NCI-H1694 (cell line): ENCODE data around the gene MTHFD1L.
"Not testable (repeated sequence)": the region's sequence is repeated elsewhere in the genome, so short reads cannot be mapped to it uniquely, and the experiment has no call there.

Experiments used
- DNase-seq: peaks from one replicate; lab custom pipeline; 2025; lab: John Stamatoyannopoulos, UW

Gene MTHFD1L

DNA sequence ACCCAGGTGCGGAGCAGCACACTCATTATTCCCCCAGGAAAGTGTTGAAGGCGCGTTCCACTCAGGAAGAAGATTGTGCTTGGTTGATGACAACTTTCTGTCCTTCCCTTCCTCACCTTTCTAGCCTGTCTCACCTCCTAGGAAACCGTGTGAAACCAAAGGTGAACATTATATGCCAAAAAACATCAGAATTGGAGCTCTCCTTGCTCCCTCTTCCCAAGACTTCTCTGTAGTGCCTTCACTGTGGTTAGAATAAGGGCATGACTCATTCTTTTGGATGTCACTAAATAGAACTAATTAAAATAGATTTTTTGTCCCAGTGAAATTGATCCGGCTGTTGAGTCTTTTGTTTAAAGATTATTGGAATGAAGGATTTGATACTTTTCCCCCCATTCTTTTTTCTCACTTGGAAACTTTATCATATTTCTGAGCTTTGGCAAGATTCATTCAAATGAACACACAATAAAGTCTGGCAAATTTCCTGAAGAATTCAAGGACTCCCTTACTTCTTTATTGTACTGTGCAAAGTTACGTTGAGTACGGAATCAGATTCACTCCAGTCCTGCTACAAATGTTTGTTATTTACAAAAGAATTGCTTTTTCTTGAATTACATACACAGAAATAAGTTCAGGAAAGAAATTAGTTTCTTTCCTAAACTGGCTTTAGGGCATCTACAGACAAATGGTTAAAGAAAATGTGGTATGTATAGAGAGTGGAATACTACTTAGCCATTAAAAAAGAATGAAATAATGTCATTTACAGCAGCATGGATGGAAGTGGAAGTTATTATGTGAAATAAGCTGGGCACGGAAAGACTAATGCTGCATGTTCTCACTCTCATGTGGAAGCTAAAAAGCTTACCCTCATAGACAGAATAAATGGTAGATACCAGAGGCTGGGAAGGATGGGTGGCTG is 231.4 kb downstream of the MTHFD1L start:
- DNase-seq: no peak

DNA sequence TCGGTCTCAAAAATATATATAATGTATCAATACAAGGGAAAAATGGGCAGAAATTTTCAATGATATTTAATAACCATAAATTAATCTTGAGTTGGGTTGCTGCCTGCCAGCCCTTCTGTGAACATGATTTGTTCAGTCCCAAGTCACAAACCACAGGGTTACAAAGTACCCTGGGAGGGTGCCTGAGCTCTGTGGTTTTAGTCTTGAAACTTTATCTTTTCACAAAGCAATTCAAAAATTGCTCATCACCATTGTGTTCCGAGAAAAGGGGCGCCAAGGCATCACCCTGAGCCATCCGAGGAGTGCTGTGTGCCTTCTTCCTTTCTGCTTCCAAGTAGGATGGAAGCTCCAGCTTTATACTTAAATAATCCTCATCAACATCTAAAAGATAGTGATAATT is 232.7 kb downstream of the MTHFD1L start:
- no peak for DNase-seq

DNA sequence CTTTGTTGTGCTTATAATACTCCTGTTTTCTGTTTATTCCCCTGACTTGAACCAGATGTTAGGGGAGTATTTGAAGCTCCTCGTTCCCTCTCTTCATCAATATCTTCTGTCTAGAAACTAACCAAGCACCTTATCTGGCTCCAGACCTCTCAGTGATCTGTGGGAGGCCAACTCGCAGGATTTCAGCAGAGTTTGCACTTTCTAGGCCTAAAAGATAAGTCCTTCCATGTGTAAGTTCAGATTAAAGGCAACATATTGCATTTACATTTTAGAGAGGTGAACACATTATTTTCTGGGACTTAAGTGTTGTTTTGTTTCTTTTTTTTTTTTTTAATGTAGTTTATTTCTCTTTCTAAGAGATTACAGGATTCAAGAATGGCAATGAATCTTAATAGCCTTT is 234.8 kb downstream of the MTHFD1L start:
- DNase-seq: no peak

DNA sequence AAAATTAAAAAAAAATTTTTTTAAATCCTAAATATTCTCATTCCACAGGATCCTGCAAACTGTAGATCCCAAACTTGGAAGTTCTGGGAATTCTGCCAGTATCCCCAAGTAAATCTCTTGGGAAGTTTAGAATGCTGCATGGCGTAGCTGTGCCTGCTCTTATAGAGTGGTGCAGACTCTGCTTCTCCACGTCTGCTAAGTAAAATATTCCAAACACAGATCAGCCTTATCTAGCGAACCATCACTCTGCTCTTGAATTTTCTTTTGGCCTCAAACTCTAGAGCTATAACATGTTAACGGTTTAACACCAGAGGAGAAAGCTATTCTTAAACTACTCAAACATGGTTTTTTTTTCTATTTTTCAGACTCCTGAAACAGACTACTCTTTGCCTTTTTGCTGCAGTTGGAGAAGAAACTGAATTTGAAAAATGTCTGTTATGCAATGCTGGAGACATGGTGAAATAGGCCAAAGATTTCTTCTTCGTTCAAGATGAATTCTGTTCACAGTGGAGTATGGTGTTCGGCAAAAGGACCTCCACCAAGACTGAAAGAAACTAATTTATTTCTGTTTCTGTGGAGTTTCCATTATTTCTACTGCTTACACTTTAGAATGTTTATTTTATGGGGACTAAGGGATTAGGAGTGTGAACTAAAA is 235.8 kb downstream of the MTHFD1L start:
- no peak for DNase-seq

DNA sequence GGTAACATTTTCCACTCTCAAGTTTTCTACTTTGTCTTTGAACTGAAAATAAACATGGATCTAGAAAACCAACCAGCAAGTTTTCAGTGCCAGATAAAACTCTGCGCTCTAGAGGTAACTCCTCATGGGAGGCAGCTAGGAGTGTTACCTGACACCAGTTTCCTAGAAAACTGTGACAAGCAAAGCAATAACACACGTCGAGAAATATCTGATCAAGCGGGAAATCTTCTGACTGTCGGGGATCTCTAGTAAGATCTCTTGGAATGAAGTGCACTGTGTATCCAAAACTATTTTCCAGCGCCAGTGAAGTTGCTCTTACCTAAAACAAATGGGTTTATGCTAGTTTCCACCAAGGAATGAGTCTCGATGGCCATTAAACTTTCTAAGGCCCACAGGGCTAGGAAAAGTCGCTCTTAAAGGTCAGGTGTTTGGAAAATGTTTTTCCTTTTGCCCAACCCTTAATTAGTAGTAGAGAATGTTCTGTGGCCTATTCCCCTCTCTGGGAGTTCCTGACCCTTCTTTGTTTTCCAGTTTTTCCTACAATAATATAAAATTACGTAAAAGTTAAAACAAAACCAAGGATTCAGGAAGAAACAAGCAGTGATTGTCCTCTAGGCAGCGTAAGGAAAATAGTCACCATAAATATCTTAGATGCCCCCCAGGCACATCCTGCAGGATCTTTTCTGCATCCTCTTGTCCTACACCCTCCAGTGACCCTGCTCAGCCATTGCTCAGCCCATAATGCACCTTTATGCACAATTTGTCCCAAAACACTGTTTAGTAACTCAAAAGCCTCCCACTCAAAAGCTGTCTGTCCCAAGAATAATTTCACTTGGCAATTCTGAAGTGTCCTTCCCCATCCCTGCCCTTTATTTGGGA is 236.6 kb downstream of the MTHFD1L start:
- DNase-seq: no peak

DNA sequence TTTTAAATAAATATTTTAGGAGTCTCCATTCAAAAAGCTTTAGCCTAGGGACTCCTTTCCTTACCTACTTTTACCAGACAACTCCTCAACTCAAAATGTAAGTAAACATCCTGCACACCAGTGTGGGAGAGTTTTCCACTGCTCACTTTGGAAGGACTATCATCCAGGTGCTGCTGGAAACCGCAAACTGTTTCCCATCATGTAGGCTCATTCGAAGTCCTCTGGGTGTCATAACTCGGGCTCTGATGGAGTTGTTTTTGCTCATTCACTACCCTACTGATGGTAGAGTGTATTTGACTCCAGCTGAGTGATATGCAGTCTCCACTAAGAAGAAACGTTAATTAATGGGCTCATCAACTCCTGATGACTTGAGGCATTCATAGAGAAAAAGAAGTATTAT is 237.8 kb downstream of the MTHFD1L start:
- no peak for DNase-seq

DNA sequence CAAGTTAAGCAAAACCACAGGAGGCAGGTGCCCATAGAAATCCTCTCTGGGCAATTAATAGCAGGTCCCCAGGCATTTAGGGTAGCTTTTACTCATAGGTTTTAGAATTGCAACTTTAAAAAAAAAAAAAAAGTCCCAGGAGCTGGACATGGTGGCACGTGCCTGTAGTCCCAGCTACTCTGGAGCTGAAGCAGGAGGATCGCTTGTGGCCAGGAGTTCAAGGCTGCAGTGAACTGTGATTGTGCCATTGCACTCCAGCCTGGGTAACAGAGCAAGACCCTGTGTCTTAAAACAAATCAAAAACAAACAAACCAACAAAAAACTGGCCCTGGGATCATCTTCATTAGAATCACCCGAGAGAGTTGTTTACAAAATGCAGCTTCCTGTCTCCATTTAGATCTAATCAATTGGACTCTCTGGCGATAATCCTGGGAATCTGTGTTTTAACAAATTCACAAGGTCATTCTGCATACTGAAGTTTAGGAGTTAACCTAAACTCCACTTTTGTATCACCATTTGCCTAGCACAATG is 242.5 kb downstream of the MTHFD1L start:
- DNase-seq: no peak

DNA sequence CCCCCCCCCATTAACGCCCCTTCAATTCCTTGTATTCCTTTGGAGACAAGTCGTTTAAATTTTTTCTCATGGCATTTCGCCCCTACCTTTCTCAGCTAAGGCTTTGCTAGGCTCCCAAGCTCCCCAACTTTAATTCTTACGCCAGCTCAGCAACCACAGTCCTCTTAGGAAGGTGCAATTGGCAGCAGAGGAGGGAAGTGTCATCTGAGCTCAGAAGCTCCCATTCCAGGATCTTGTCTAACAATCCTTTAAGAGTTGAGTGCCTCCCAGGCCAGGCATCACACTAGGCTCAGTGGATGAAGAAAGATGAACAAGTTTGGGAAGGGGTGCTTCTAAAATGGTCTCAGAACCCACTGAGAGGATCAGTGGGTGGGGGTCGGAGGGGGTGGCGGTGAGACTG is 243.0 kb downstream of the MTHFD1L start:
- DNase-seq: no peak

DNA sequence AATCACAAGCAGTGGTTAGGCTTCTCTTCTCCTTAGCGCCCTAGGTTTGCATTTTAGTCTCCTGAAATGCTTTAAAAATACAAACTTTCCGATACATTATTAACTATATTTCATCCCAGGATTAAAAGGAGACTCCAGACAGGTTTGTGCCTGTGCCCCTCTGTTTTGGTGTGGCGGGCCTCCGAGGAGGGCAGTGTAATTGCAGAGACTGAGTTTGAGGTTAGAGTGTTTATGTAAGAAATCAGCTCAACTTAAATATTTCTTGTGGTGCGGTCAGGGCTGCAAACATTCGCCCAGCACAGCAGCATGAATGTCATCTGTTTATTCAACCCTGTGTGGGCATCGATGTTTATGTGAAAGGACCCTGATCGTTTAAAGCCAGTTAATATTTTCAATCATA is 243.9 kb downstream of the MTHFD1L start:
- DNase-seq: no peak

DNA sequence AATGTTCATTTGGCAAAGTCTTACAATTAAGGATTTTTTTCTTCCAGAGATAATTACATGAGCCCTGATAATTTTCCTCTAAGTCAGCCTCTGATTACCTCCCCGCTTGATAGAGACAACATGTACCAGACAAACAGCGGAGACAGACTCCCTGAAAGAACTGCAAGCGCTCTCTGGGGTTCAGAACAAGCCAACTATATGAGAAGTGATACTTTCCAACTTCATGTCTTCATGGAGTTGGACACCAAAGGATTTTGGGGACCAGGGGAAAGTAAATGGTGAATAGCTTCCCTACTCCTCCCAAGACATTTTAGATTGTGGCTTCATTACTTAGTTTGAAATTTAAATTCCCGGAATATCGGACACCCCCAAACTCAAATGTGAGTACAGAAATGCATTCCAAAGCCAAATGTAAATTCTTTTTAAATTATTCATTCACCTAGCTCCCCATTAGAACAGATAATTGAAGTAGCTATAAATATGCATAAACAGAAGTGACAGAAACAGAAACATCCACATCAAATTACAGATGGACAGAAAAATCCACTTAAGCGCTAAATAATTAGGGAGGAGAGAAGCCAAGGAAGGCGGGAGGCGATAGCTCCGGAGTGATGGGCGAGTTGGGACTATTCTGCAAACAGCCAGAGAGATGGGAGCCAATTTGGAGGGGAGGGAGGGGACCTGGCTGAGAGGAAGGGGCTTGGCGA is 244.5 kb downstream of the MTHFD1L start:
- DNase-seq: no peak

DNA sequence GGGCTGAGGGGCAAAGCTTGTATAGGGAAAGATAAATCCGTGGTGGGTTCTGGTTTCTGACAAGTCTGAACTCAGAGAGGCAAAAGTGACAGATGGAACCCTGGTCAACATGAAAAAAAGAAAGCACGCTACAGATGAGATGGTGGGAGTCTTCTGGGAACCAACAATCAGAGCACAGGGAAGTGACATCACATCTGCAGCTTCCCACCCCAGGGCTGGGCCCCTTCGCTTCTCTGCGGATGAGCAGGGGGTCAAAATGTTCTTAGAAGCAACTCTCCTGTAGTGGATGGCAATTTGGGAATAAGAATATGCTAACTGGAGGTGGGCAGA is 245.0 kb downstream of the MTHFD1L start:
- DNase-seq: no peak

DNA sequence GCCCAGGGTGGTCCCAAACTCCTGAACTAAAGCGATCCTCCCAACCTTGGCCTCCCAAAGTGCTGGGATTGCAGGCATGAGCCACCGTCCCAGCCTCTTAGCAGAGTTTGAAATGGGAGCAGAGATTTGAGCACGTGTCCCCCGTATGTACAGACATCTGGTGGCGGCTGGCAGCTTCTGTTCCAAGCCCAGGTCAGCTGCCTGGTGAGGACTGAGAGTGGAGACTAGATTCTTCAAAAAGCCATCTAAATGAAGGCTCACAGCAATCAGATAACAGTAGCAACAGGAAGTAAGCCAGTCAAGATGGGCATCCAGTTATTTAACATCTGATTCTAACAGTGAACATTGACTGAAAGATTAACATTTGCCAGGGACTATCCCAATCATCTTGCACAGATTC is 246.2 kb downstream of the MTHFD1L start:
- DNase-seq: no peak

DNA sequence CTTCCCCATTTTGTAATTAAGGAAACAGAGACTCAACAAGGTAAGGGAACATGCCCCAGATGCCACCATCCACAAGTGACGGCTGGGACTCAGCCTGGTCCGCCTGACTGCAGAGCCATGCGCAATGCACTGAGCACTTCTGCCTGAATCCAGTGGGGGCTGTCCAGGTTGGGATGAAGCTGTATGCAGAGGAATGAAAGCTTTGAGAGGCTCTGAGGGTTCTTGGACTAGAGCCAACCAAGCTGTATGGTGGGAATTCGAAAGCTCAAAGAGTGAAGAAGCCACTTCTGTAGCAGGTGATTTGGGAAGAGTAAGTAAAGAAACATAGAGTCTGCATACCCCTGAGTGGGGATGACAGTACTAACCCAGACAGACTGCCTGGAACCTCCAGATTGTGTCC is 246.6 kb downstream of the MTHFD1L start:
- DNase-seq: no peak

DNA sequence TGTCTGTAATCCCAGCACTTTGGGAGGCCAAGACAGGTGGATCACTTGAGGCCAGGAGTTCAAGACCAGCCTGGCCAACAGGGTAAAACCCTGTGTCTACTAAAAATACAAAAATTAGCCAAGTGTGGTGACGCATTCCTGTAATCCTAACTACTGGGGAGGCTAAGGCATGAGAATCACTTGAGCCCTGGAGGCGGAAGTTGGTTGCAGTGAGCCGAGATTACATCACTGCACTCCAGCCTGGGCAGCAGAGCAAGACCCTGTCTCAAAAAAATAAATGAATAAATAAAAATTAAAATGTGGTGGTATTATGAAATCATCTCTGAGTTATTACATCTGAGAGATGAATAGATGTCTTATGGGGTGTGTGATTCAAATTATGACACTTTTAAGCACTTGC is 247.4 kb downstream of the MTHFD1L start:
- DNase-seq: not testable (repeated sequence)

DNA sequence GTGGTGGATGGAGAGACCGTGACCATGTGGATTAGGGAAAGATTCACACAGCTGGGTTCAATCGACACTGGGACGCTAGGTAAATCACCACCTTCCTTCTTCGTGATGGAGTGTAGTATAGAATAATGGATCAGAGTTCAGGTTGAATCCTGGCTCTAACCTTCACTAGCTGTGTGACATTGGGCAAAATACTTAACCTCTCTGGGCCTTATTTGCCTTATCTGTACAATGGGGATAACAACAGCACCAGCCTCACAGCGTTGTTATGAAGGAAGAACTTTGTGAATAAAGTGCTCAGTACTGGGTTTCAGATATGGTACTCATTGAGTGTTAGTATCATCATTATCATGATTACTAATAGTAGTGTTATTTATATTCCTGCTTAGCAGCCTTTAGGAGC is 248.1 kb downstream of the MTHFD1L start:
- DNase-seq: no peak

DNA sequence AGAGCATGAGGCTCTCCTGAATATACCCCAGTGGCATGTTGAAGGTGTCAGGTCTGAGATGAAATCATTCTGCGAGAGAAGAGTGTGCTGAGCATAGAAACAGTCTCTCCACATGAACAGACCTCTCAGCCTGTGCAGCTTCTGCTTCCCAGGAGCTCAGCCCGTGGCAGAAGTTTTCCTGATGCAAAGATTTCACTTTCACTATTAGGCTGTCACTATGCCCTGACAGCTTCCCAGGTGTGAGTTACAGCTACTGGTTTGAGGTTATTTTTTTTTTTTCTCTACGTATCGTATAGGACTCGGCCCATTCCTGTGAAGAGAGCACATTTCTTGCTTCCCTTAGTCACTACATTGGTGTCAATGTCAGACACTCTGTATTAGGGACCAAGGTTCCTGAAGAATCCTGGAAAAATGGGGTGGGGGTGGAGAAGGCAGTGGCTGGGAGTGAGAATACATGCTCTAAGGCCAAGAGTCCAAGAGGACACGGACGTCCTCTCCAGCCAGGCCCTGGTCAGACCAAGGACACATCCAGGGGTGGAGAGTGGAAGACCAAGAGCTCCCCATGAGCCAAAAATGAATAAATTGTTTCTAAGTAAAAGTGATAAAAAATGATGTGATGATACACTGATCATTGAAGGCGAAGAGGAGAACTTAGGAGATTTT is 253.1 kb downstream of the MTHFD1L start:
- no peak for DNase-seq

DNA sequence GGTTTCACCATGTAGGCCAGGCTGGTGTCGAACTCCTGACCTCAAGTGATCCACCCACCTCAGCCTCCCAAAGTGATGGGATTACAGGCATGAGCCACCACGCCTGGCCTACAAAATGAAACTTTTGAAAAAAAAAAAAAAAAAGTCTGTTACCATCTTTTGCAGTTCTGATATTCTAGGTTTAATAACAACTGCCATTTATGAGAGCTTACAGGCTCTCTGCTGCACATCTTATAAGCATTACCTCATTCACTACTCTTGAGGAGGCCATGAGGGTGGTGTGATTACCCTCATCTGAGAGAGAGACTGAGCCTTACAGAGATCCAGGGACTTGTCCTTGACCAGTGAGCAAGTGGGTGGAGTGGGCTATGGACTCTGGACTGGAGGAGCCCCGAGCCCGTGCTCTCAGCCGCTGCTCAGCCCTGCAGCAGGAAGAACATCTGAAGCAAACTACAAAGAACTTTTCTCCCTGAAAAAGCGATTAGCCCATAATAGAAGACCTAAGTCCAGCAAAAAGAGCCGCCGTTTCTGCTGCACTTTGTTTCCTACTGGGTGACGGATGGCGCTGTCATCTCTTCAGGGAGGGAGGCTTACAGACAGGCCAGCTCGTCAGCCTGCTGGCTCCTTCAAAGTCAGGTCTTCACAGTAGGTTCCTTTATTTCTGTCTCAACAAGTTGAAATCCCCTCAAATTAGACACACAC is 254.5 kb downstream of the MTHFD1L start:
- no peak for DNase-seq

DNA sequence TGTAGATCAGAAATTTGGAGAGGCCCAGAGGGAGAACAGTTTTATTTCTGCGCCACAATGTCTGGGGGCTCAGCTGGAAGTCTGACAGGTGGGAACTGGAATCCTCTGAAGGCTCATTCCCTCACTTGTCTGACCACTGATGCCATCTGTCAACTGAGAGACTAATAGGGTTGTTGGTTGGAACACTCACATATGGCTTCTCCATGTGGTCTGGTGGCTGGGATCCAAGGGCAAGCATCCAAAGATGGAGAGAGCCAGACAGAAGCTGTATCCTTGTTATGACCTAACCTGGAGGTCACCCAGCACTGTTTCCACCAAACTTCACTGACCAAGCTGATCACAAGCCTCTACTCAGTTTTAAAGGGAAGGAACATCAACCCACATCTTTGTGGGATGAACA is 256.4 kb downstream of the MTHFD1L start:
- DNase-seq: peak; percentile 82

DNA sequence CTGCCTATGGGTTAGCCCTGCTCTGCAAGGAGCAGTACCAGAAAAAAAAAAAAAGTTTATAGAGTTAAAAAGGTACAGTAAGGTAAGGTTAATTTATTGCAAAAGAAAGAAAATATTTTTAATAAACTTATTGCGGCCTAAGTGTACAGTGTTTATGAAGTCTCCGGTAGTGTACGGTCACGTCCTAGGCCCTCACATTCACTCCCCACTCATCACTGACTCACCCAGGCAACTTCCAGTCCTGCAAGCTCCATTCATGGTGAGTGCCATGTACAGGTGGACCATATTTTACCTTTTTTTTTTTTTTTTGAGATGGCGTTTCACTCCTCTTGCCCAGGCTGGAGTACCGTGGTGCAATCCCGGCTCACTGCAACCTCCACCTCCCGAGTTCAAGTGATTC is 258.1 kb downstream of the MTHFD1L start:
- DNase-seq: not testable (repeated sequence)

DNA sequence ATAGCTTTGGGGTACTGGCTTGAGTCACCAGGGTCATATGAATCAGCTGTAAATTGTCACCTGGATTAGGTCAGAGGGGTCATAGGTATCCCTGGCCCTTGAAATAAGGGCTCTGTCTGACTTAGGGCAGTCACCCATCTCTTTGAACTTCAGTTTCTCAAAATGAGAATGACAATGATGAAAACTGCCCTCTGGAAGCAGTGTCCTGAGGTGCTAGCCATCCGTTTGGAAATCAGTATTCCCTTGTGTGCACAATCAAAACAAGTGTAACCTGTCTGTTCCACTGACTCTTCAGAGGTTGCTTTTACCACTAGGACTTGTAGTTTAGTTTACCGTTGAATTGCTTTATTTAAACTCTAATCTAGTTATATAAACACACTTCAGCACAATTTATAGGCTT is 259.7 kb downstream of the MTHFD1L start:
- DNase-seq: not testable (repeated sequence)
